Fibroblast of lung (primary cell): Measurements from ENCODE around the gene DPP7. TPM values are rescaled to one million over a fixed set of nuclear protein-coding genes. Genes with fewer than 3 reads are reported as not detected.

Source experiments
- DNase-seq, 2 donors: peaks; one replicate each; pipeline versions ENCODE4 v3.0.0 to v3.0.0-alpha.2; 2010; ENCODE audit warnings: low read depth in 2 of 2
- H2AFZ ChIP-seq: 2 replicates; pipeline ENCODE4 v1.5.1; 2012; ENCODE audit warnings: low read length, control low read depth, inconsistent platforms
- H3K27ac ChIP-seq: 2 replicates; pipeline ENCODE4 v1.5.1; 2011; ENCODE audit warnings: low read length, control low read depth; ENCODE audit not compliant: insufficient read depth
- H3K27me3 ChIP-seq: 2 replicates; pipeline ENCODE4 v1.5.1; 2011; ENCODE audit warnings: mild to moderate bottlenecking, low read length; ENCODE audit not compliant: control insufficient read depth, insufficient read depth
- H3K36me3 ChIP-seq: 2 replicates; pipeline ENCODE4 v1.5.1; 2011; ENCODE audit warnings: low read length; ENCODE audit not compliant: control insufficient read depth, insufficient read depth
- H3K4me1 ChIP-seq: 2 replicates; pipeline ENCODE4 v1.5.1; 2011; ENCODE audit warnings: low read length; ENCODE audit not compliant: control insufficient read depth, insufficient read depth; ENCODE audit errors: extremely low read depth
- H3K4me2 ChIP-seq: 2 replicates; pipeline ENCODE4 v1.5.1; 2011; ENCODE audit warnings: low read length, control low read depth; ENCODE audit not compliant: insufficient read depth; ENCODE audit errors: extremely low read depth
- H3K4me3 ChIP-seq, 4 experiments: fragments of 200-600 bp in 1 of 4; sonication (generic) in 1 of 4; replicated peaks in 1 of 4; 2 replicates each; pipeline ENCODE4 v1.5.1; 2011 to 2016; ENCODE audit warnings: low read length in 4 of 4, low read depth in 3 of 4, mild to moderate bottlenecking in 3 of 4, control low read depth in 2 of 4, inconsistent platforms in 1 of 4, mixed read lengths in 1 of 4; ENCODE audit not compliant: insufficient read depth in 1 of 4; ENCODE audit errors: control extremely low read depth in 1 of 4
- H3K79me2 ChIP-seq: 2 replicates; pipeline ENCODE4 v1.5.1; 2012; ENCODE audit warnings: mild to moderate bottlenecking, low read length, inconsistent platforms; ENCODE audit not compliant: control insufficient read depth, insufficient read depth
- H3K9ac ChIP-seq: 2 replicates; pipeline ENCODE4 v1.5.1; 2011; ENCODE audit warnings: mild to moderate bottlenecking, low read length, control low read depth; ENCODE audit not compliant: insufficient read depth
- H3K9me3 ChIP-seq: 2 replicates; pipeline ENCODE4 v1.5.1; 2012; ENCODE audit warnings: low read depth, low read length; ENCODE audit not compliant: control insufficient read depth, insufficient read depth
- H4K20me1 ChIP-seq: 2 replicates; pipeline ENCODE4 v1.5.1; 2011; ENCODE audit warnings: low read length; ENCODE audit not compliant: control insufficient read depth, insufficient read depth; ENCODE audit errors: extremely low read depth
- CTCF ChIP-seq, 2 donors: IDR thresholded peaks in 1 of 2; conservative IDR thresholded peaks in 1 of 2; 1 replicate in 1 of 2; 2 replicates in 1 of 2; pipeline ENCODE4 v1.5.1; 2011 to 2012; ENCODE audit warnings: low read length in 2 of 2, control low read depth in 1 of 2, inconsistent platforms in 1 of 2, low read depth in 1 of 2, mild to moderate bottlenecking in 1 of 2
- EZH2 ChIP-seq: IDR thresholded peaks from 2 replicates; pipeline ENCODE4 v1.5.1; 2012; ENCODE audit warnings: low read length, control low read depth, mild to moderate bottlenecking; ENCODE audit errors: missing control alignments
- polyA plus RNA-seq, 2 donors: library from polyadenylated mRNA; depleted of rRNA in 1 of 2; stranded (reverse) in 1 of 2; unstranded in 1 of 2; fragments of >200 nt; gene quantifications; 2 replicates each; pipeline ENCODE4 v1.2.1, GENCODE V29; 2011 to 2012; ENCODE audit warnings: missing spikeins in 1 of 2
- total RNA-seq: library from RNA; depleted of rRNA; stranded (reverse); fragments of >200 nt; gene quantifications from 2 replicates; pipeline ENCODE4 v1.2.1, GENCODE V29; 2014

Gene DPP7
- total and polyA plus RNA-seq, 2 donors (not counting 1 experiment from before 2014, with no cell fraction given) = 28.6 to 126 TPM

GRCh38 chr9:137065336-137065967 is 49.1 kb downstream of the DPP7 start:
- Histone ChIP-seq H3K4me2 (no peak overlapping the region), H3K27ac (no peak overlapping the region), H3K4me3 (no peak overlapping the region), H3K36me3 (no peaks in the 10 kb centered on the region), H2AFZ (no peak overlapping the region), H3K4me1 (peaks cover 5% of the 10 kb centered on the region), H3K27me3 (no peaks in the 10 kb centered on the region), H4K20me1 (no peaks in the 10 kb centered on the region), H3K79me2 (no peaks in the 10 kb centered on the region), H3K9ac (no peak overlapping the region), H3K9me3 (no peaks in the 10 kb centered on the region)
- TF ChIP-seq EZH2 (no peak), CTCF (conservative IDR thresholded peaks at IDR 0.05 in 1 of 2, IDR thresholded peaks at IDR 0.05 in 1 of 2; ENCODE audit: low read depth in 1 of 2, low read length in 2 of 2) (no peak)
- no peak for DNase-seq

GRCh38 chr9:137064880-137065164 is 49.7 kb downstream of the DPP7 start:
- no peak overlapping the region for H3K4me3 ChIP-seq
- DNase-seq = no peak
- H3K9ac ChIP-seq = no peak overlapping the region
- H3K4me1 ChIP-seq = peaks cover 5% of the 10 kb centered on the region
- no peaks in the 10 kb centered on the region for H3K36me3 ChIP-seq
- H3K79me2 ChIP-seq = no peaks in the 10 kb centered on the region
- no peak overlapping the region for H3K4me2 ChIP-seq
- TF ChIP-seq CTCF (conservative IDR thresholded peaks at IDR 0.05 in 1 of 2, IDR thresholded peaks at IDR 0.05 in 1 of 2; ENCODE audit: low read depth in 1 of 2, low read length in 2 of 2) = no peak
- TF ChIP-seq EZH2 = no peak
- no peak overlapping the region for H2AFZ ChIP-seq
- no peaks in the 10 kb centered on the region for H3K27me3 ChIP-seq
- H4K20me1 ChIP-seq = no peaks in the 10 kb centered on the region
- no peak overlapping the region for H3K27ac ChIP-seq
- no peaks in the 10 kb centered on the region for H3K9me3 ChIP-seq

GRCh38 chr9:137064027-137064879 is 50.3 kb downstream of the DPP7 start:
- Histone ChIP-seq H3K9ac (no peak overlapping the region), H3K27ac (no peak overlapping the region), H3K4me2 (no peak overlapping the region), H2AFZ (no peak overlapping the region), H3K9me3 (no peaks in the 10 kb centered on the region), H3K4me3 (no peak overlapping the region), H3K79me2 (no peaks in the 10 kb centered on the region), H3K27me3 (no peaks in the 10 kb centered on the region), H3K4me1 (peaks cover 3% of the 10 kb centered on the region), H4K20me1 (no peaks in the 10 kb centered on the region), H3K36me3 (no peaks in the 10 kb centered on the region)
- no peak for TF ChIP-seq EZH2
- TF ChIP-seq CTCF (conservative IDR thresholded peaks at IDR 0.05 in 1 of 2, IDR thresholded peaks at IDR 0.05 in 1 of 2; ENCODE audit: low read depth in 1 of 2, low read length in 2 of 2) = peak; percentile 78 to 89
- peak in 1 of 2 donors; percentile 39 for DNase-seq
